CD4-positive, alpha-beta memory T cell (primary cell): ENCODE data around the gene HOXD12. TPM values are rescaled to one million over a fixed set of nuclear protein-coding genes. Genes with fewer than 3 reads are reported as not detected.

Source experiments
- CTCF ChIA-PET: fragments of 350-600 bp; sonication (Branson Sonifier 250); formaldehyde crosslinking; loops from one replicate; lab custom pipeline; 2021; ENCODE audit warnings: inconsistent platforms; ENCODE audit not compliant: partially characterized antibody; lab: Charles Lee
- POLR2A ChIA-PET: fragments of 350-600 bp; sonication (Branson Sonifier 250); formaldehyde crosslinking; loops from one replicate; lab custom pipeline; 2021; ENCODE audit not compliant: partially characterized antibody; lab: Charles Lee
- DNase-seq, 5 donors: peaks; one replicate each; pipeline versions ENCODE4 v3.0.0 to v3.0.0-alpha.2; 2020 to 2022; ENCODE audit warnings: mixed read lengths in 1 of 5
- H3K27ac ChIP-seq: one replicate; pipeline ENCODE4 v1.7.0; 2013; ENCODE audit warnings: low read depth, low read length
- H3K27me3 ChIP-seq: 2 replicates; pipeline ENCODE4 v1.7.0; 2013; ENCODE audit warnings: mild to moderate bottlenecking, low read length, moderate library complexity; ENCODE audit not compliant: insufficient read depth
- H3K36me3 ChIP-seq: 2 replicates; pipeline ENCODE4 v1.7.0; 2013; ENCODE audit warnings: mild to moderate bottlenecking, low read length, moderate library complexity; ENCODE audit not compliant: insufficient read depth
- H3K4me1 ChIP-seq: 2 replicates; pipeline ENCODE4 v1.7.0; 2013; ENCODE audit warnings: mild to moderate bottlenecking, low read length, moderate library complexity; ENCODE audit not compliant: insufficient read depth
- H3K4me3 ChIP-seq, 2 donors: one replicate each; pipeline ENCODE4 v1.7.0; 2013; ENCODE audit warnings: low read length in 2 of 2, mild to moderate bottlenecking in 1 of 2
- H3K9me3 ChIP-seq, 2 donors: one replicate each; pipeline ENCODE4 v1.7.0; 2013; ENCODE audit warnings: low read length in 2 of 2, control low read depth in 1 of 2; ENCODE audit not compliant: control insufficient read depth in 1 of 2
- H3K27ac Mint-ChIP-seq, 7 donors: one replicate each; pipeline ENCODE4 v1.8.0; 2020 to 2021; ENCODE audit warnings: mixed read lengths in 7 of 7, mild to moderate bottlenecking in 6 of 7, inconsistent platforms in 3 of 7, moderate library complexity in 3 of 7
- H3K27me3 Mint-ChIP-seq, 2 donors: one replicate each; pipeline ENCODE4 v1.8.0; 2020 to 2021; ENCODE audit warnings: mixed read lengths in 2 of 2
- H3K36me3 Mint-ChIP-seq, 2 donors: one replicate each; pipeline ENCODE4 v1.8.0; 2020 to 2021; ENCODE audit warnings: mixed read lengths in 2 of 2, inconsistent platforms in 1 of 2, mild to moderate bottlenecking in 1 of 2
- H3K4me1 Mint-ChIP-seq, 4 donors: one replicate each; pipeline ENCODE4 v1.8.0; 2020 to 2021; ENCODE audit warnings: mixed read lengths in 4 of 4, mild to moderate bottlenecking in 1 of 4
- H3K4me3 Mint-ChIP-seq, 8 donors: one replicate each; pipeline ENCODE4 v1.8.0; 2020 to 2021; ENCODE audit warnings: mixed read lengths in 8 of 8, mild to moderate bottlenecking in 7 of 8, moderate library complexity in 6 of 8, inconsistent platforms in 3 of 8
- H3K9me3 Mint-ChIP-seq, 8 donors: one replicate each; pipeline ENCODE4 v1.8.0; 2020 to 2021; ENCODE audit warnings: mixed read lengths in 8 of 8, mild to moderate bottlenecking in 5 of 8, inconsistent platforms in 3 of 8, moderate library complexity in 1 of 8
- intact Hi-C: fragments of 100-400 bp; cut with micrococcal nuclease; formaldehyde crosslinking; loops from one replicate; pipeline ENCODE4 v1.15.1; 2023
- polyA plus RNA-seq, 2 donors: library from polyadenylated mRNA; unstranded; fragments of 300-500 nt; fragmentation: Illumina TruSeq; gene quantifications; one replicate each; pipeline ENCODE4 v1.2.3, GENCODE V29; 2021
- total RNA-seq, 2 experiments: library from RNA; stranded (reverse); gene quantifications; one replicate each; pipeline ENCODE4 v1.2.3, GENCODE V29; 2021

Gene HOXD12
- total and polyA plus RNA-seq, 4 experiments from 2014 or later: not detected

DNA sequence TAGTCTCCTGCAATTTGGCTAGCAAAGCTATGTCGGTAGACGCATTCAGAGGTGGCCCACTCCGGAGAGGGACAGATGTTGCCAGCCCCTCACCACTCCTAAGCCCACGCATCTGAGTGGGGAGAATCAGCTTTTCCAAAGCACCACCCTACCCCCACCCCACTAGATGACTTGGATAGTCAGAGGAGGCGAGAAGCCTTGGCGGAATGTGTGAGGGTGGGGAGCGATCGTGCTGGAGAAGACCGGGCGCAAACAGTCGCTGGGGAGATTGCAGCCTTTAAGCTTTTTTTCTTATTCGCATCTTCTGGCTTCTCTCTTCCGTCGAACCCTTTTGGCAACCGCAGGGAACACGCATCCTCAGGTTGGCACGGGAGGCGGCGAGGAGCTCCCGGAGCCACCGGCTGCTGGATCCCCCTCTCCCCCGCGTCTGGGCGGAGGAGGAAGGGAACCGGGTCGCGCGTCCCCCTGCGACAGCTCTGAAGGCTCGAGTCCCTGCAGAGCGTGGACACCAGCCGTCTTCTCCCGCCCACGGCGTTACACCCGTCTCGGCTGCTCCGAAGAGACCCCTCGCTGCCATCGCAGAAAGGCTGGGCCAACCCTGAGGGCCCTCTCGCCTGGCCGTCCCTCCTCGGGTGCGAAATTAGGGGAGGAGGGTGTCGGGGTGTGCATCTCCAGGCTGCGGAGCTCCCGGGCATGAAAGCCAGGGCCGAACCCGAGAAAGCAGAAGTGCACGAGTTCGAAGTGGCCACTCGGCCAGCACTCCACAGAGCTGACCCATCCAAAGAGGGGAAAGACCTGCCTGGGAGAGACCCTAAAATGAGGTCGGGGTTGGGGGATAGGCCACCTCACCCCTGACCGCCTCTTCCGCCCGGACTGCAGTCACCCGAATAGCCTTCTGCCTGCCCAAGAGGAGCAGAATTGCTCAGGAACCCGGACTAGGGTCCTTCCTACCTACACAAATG, 28.0 kb upstream of the HOXD12 start:
- H3K4me1 ChIP-seq: peaks cover 6% of the 10 kb centered on the region
- H3K27me3 Mint-ChIP-seq: peaks cover 70 to 73% of the 10 kb centered on the region in 2 donors
- no peak overlapping the region for H3K4me3 ChIP-seq
- H3K27ac Mint-ChIP-seq: no peak overlapping the region
- DNase-seq: no peak
- no peak overlapping the region for H3K27ac ChIP-seq
- peaks cover 0 to 23% (median 3%) of the 10 kb centered on the region in 4 donors for H3K4me1 Mint-ChIP-seq
- H3K4me3 Mint-ChIP-seq: peak overlapping the region in 2 of 8 donors; percentile 4 to 22
- H3K9me3 ChIP-seq: no peaks in the 10 kb centered on the region
- no peaks in the 10 kb centered on the region for H3K36me3 ChIP-seq
- POLR2A ChIA-PET: no interaction called here
- intact Hi-C loops: no loop called here
- H3K9me3 Mint-ChIP-seq: peaks cover 0 to 25% (median 15%) of the 10 kb centered on the region in 8 donors
- no peaks in the 10 kb centered on the region for H3K36me3 Mint-ChIP-seq
- CTCF ChIA-PET: no interaction called here
- peaks cover 75% of the 10 kb centered on the region for H3K27me3 ChIP-seq

DNA sequence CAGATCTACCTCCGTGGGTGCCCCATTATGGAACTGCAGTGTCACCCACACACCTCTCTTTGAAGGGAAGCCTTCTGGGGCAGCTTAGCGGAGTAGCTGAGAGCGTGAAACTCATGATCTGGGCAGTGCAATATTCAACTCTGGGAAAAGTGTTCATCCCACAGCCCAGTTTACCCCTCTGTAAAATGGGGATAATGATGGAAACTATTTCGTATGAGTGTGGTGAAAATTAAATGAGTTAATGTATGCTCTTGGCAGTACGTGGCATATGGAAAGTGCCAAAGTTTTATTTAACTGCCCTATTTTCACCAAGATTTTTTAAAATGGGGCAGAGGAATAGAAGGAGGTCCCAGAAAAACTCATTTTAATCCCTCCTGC, 27.3 kb upstream of the HOXD12 start:
- H3K27me3 Mint-ChIP-seq: peaks cover 75 to 76% of the 10 kb centered on the region in 2 donors
- H3K4me3 Mint-ChIP-seq: no peak overlapping the region
- peaks cover 5% of the 10 kb centered on the region for H3K4me1 ChIP-seq
- POLR2A ChIA-PET: no interaction called here
- H3K4me3 ChIP-seq: no peak overlapping the region
- no peaks in the 10 kb centered on the region for H3K9me3 ChIP-seq
- H3K9me3 Mint-ChIP-seq: peaks cover 0 to 28% (median 19%) of the 10 kb centered on the region in 8 donors
- H3K4me1 Mint-ChIP-seq: peaks cover 0 to 19% (median 2%) of the 10 kb centered on the region in 4 donors
- no peaks in the 10 kb centered on the region for H3K36me3 Mint-ChIP-seq
- CTCF ChIA-PET: no interaction called here
- peak overlapping the region in 1 of 7 donors; percentile 43 for H3K27ac Mint-ChIP-seq
- H3K27ac ChIP-seq: no peak overlapping the region
- no peaks in the 10 kb centered on the region for H3K36me3 ChIP-seq
- no peak for DNase-seq
- peaks cover 81% of the 10 kb centered on the region for H3K27me3 ChIP-seq
- intact Hi-C loops: no loop called here

DNA sequence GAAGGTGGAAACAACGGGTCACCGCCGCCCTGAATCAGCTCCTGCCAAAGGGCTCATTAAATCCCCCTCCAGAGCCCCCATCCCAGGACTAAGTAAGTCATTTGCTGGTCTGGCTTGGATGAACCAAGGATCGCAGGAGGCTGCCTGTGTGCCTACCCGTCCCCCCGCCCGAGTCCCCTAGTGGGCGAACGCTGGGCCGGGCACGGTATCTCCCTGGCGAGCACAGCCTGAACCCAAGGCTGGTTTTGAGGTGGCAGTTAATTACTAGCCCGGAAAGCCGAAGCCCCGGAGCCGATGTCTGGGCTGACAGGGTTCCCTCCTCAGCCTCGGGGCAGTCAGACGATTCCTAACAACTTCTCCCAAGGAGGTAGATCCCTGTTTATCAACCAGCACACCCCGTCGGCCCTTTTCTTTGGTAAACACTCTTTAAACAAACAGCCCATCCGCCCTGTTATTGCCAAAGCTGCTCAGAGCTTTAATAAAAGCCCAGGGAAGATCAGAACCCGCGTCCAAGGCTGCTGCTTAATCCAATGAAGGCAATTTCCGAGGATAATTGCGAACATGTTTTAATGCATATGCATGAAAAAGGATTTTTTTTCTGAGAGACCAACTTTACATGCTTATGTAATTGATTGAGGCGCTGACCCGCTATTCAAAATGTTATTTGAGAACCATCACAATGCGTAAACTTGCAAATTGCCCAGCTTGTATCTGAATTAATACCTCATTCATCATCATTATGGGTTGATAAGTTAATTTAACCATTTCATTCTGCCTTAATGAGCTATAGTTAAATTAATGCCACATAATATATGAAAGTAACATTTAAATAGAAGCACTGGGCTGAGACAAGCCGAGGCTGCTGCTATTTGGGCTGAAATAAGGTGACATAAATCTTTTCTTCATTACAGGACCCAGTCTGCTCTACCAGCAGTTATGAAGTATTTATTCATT, 26.4 kb upstream of the HOXD12 start:
- H3K4me3 ChIP-seq: no peak overlapping the region
- H3K9me3 Mint-ChIP-seq: peaks cover 1 to 34% (median 21%) of the 10 kb centered on the region in 8 donors
- peaks cover 83% of the 10 kb centered on the region for H3K27me3 ChIP-seq
- no peaks in the 10 kb centered on the region for H3K4me1 ChIP-seq
- H3K4me1 Mint-ChIP-seq: peaks cover 0 to 12% (median under 1%) of the 10 kb centered on the region in 4 donors
- no peak for DNase-seq
- POLR2A ChIA-PET: no interaction called here
- H3K27ac ChIP-seq: no peak overlapping the region
- intact Hi-C loops: no loop called here
- peaks cover 71 to 76% of the 10 kb centered on the region in 2 donors for H3K27me3 Mint-ChIP-seq
- CTCF ChIA-PET: no interaction called here
- H3K27ac Mint-ChIP-seq: peak overlapping the region in 2 of 7 donors; percentile 23 to 48
- no peaks in the 10 kb centered on the region for H3K36me3 ChIP-seq
- H3K9me3 ChIP-seq: no peaks in the 10 kb centered on the region
- peak overlapping the region in 2 of 8 donors; percentile 11 to 17 for H3K4me3 Mint-ChIP-seq
- H3K36me3 Mint-ChIP-seq: no peaks in the 10 kb centered on the region

DNA sequence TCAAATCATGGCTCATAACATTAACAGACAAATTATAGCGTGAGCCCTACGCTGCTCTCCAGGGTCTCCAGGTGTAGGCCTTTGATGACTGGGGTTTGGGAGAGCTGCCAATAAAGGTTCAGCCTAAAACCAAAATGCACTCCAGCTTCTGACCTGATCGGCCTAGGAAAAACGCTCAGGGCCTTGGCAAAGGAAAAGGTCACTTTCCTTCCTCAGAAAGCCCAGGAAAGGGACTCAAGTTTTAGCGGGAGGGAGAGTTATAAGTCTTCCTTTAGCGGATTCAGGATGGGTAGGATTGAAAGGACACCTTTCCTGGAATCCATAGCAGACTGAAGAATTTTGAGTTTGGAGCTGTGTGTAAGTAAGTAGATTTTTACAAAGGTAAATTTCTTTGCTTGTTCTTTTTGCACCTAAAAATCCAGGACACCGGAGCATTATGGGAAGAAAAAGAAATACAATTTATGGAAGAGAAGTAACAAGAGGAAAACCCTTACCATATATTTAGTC, 24.6 kb upstream of the HOXD12 start:
- CTCF ChIA-PET: interaction anchor here (1.0 to 1.3 kb wide), 2 partner anchors 22 to 52 kb away, joined by 3 to 4 read pairs; no protein-coding TSS in a partner anchor
- Histone ChIP-seq H3K27ac (no peak overlapping the region), H3K9me3 (no peaks in the 10 kb centered on the region), H3K36me3 (no peaks in the 10 kb centered on the region), H3K4me1 (no peaks in the 10 kb centered on the region), H3K4me3 (no peak overlapping the region), H3K27me3 (peaks cover 86% of the 10 kb centered on the region)
- Mint-ChIP-seq H3K9me3 (peaks cover 4 to 48% (median 32%) of the 10 kb centered on the region in 8 donors), H3K27ac (peak overlapping the region in 3 of 7 donors; percentile 50 to 69 (median 65)), H3K36me3 (peaks cover 0 to 4% of the 10 kb centered on the region in 2 donors), H3K27me3 (peaks cover 69 to 73% of the 10 kb centered on the region in 2 donors), H3K4me3 (peak overlapping the region in 1 of 8 donors; percentile 26), H3K4me1 (peaks cover 3 to 13% (median 8%) of the 10 kb centered on the region in 4 donors)
- no peak for DNase-seq
- intact Hi-C loops: loop anchor here (5.0 kb wide), 2 partner anchors 37 to 73 kb away; partner anchors contain the start of gene LNPK
- POLR2A ChIA-PET: no interaction called here

DNA sequence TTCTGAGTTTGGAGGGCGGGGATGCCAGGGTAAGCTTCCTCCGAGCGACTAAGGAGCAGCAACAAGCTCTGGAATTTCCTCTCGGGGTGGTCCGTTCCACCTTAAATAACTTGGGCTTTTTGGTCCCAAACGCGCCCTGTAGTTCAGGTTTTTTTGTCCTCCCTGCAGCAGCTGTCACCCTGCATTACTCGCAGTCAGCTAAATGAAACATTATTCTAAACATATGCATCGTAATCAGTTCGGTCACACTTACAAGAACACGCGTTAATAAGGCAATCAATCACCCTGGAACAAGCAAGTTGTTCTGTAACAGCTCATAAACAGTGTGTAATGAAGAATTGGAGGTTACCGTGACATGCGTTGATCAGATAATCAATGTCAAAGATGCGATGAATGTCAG, 24.1 kb upstream of the HOXD12 start:
- ChIA-PET CTCF (interaction anchor here (1.0 to 1.3 kb wide), 2 partner anchors 22 to 51 kb away, joined by 3 to 4 read pairs; no protein-coding TSS in a partner anchor), POLR2A (no interaction called here)
- Mint-ChIP-seq H3K36me3 (peaks cover 0 to 4% of the 10 kb centered on the region in 2 donors), H3K27me3 (peaks cover 64 to 68% of the 10 kb centered on the region in 2 donors), H3K9me3 (peaks cover 4 to 48% (median 32%) of the 10 kb centered on the region in 8 donors), H3K4me3 (peak overlapping the region in 1 of 8 donors; percentile 26), H3K4me1 (peaks cover 3 to 13% (median 8%) of the 10 kb centered on the region in 4 donors), H3K27ac (peak overlapping the region in 2 of 7 donors; percentile 65 to 69)
- no peak for DNase-seq
- no peak overlapping the region for H3K27ac ChIP-seq
- peaks cover 81% of the 10 kb centered on the region for H3K27me3 ChIP-seq
- no peak overlapping the region for H3K4me3 ChIP-seq
- intact Hi-C loops: loop anchor here (5.0 kb wide), 2 partner anchors 37 to 73 kb away; partner anchors contain the start of gene LNPK
- H3K9me3 ChIP-seq: no peaks in the 10 kb centered on the region
- H3K36me3 ChIP-seq: no peaks in the 10 kb centered on the region
- H3K4me1 ChIP-seq: no peaks in the 10 kb centered on the region

DNA sequence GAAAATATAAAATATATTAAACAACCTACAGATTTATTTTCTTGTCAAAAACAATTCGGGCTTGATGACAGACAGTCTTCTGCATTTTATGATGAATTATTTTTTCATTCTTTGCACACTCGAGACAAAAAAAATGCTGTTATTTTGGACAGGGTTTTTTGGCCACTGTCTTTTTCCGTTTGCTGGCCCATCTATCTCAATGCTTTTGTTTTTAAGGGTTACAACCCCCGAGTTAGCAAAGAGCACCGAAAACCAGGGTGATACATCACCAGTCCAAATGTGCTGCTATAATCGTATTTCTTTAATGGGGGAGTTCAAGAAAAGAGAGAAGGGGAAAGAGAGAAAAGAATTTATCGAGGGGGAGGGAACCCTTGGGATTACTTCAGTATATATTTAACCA, 23.5 kb upstream of the HOXD12 start:
- intact Hi-C loops: loop anchor here (5.0 kb wide), 2 partner anchors 36 to 74 kb away; partner anchors contain the start of gene LNPK
- Mint-ChIP-seq H3K27ac (peak overlapping the region in 3 of 7 donors; percentile 6 to 51 (median 26)), H3K27me3 (peaks cover 63 to 64% of the 10 kb centered on the region in 2 donors), H3K36me3 (peaks cover 0 to 5% of the 10 kb centered on the region in 2 donors), H3K9me3 (peaks cover 4 to 53% (median 35%) of the 10 kb centered on the region in 8 donors), H3K4me3 (no peak overlapping the region), H3K4me1 (peaks cover 3 to 15% (median 8%) of the 10 kb centered on the region in 4 donors)
- Histone ChIP-seq H3K27me3 (peaks cover 81% of the 10 kb centered on the region), H3K36me3 (no peaks in the 10 kb centered on the region), H3K9me3 (no peaks in the 10 kb centered on the region), H3K4me1 (no peaks in the 10 kb centered on the region), H3K4me3 (no peak overlapping the region), H3K27ac (no peak overlapping the region)
- POLR2A ChIA-PET: no interaction called here
- CTCF ChIA-PET: no interaction called here
- no peak for DNase-seq
